Chondrocyte (in vitro differentiated cells): ENCODE results near the gene FHIT. TPM values are rescaled to one million over a fixed set of nuclear protein-coding genes. Genes with fewer than 3 reads are reported as not detected.

Source experiments
- DNase-seq: peaks from one replicate; pipeline ENCODE4 v3.0.0; 2021; ENCODE audit warnings: mixed read lengths, low spot score
- H3K27ac Mint-ChIP-seq: one replicate; pipeline ENCODE4 v1.8.0; 2021; ENCODE audit warnings: mild to moderate bottlenecking, moderate library complexity, mixed read lengths; ENCODE audit not compliant: unreplicated experiment
- H3K27me3 Mint-ChIP-seq: 2 replicates; pipeline ENCODE4 v1.8.0; 2021; ENCODE audit warnings: low read depth, mixed read lengths
- H3K36me3 Mint-ChIP-seq: 2 replicates; pipeline ENCODE4 v1.8.0; 2021; ENCODE audit warnings: low read depth, mixed read lengths
- H3K4me1 Mint-ChIP-seq: 2 replicates; pipeline ENCODE4 v1.8.0; 2021; ENCODE audit warnings: low read depth, mild to moderate bottlenecking, mixed read lengths
- H3K4me3 Mint-ChIP-seq: one replicate; pipeline ENCODE4 v1.8.0; 2021; ENCODE audit warnings: mild to moderate bottlenecking, moderate library complexity, mixed read lengths; ENCODE audit not compliant: unreplicated experiment
- H3K9me3 Mint-ChIP-seq: 2 replicates; pipeline ENCODE4 v1.8.0; 2021; ENCODE audit warnings: low read depth, mixed read lengths
- total RNA-seq: library from RNA; stranded (reverse); gene quantifications from 3 replicates; pipeline ENCODE4 v1.2.1, GENCODE V29; 2021
- TF ChIP-seq, protein P1 (sequence below): fragments of 200-600 bp; sonication (generic); IDR thresholded peaks from 2 replicates; pipeline ENCODE4 v1.5.0; 2021; ENCODE audit warnings: antibody characterized with exemption, mild to moderate bottlenecking, moderate library complexity

FHIT gene
- total RNA-seq, 1 donor from 2014 or later = 3.8 TPM

DNA sequence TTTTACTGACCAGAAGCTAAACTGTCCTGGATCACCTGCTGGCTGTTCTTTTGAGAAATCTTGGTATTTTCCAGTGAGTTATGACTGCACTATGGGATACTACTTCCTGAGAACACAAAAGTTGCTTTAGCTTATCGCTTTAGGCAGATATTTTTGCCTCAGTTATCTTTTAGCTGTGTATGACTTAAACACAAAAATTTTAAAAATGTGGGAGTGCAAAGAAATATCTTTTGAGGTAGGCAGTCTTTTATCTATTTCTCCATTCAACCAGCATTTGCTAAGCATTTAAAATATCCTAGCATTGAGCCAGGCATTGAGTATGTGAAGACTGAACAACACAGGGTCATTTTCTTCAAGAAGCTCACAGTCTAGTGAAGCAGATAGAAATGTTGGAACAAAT is 981.9 kb downstream of the FHIT start:
- no peaks in the 10 kb centered on the region for H3K9me3 Mint-ChIP-seq
- H3K4me1 Mint-ChIP-seq = peaks cover 7% of the 10 kb centered on the region
- H3K36me3 Mint-ChIP-seq = no peaks in the 10 kb centered on the region
- no peak for DNase-seq
- H3K4me3 Mint-ChIP-seq = no peak overlapping the region
- H3K27ac Mint-ChIP-seq = no peak overlapping the region
- H3K27me3 Mint-ChIP-seq = no peaks in the 10 kb centered on the region
- TF ChIP-seq, protein P1, sequence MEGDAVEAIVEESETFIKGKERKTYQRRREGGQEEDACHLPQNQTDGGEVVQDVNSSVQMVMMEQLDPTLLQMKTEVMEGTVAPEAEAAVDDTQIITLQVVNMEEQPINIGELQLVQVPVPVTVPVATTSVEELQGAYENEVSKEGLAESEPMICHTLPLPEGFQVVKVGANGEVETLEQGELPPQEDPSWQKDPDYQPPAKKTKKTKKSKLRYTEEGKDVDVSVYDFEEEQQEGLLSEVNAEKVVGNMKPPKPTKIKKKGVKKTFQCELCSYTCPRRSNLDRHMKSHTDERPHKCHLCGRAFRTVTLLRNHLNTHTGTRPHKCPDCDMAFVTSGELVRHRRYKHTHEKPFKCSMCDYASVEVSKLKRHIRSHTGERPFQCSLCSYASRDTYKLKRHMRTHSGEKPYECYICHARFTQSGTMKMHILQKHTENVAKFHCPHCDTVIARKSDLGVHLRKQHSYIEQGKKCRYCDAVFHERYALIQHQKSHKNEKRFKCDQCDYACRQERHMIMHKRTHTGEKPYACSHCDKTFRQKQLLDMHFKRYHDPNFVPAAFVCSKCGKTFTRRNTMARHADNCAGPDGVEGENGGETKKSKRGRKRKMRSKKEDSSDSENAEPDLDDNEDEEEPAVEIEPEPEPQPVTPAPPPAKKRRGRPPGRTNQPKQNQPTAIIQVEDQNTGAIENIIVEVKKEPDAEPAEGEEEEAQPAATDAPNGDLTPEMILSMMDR = no peak

DNA sequence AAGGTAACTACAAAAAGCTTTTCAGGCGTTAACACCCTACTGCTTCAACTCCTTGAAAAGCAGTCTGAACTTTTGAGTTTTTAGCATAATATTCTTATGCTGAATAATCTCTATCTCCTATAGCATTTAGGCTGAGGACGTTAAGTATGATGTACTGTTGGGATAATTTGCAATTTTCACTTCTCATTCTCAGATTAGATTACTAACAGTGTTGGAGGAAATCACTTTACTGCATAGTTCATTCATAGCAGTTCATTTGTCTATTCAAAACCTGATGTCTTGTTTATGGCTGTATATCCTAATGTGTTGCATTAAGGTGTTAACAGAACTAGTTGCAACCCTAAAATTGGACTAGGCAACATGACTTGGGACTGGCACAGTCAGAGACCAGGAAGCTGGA is 983.1 kb downstream of the FHIT start:
- Mint-ChIP-seq H3K27ac (no peak overlapping the region), H3K9me3 (peaks cover 3% of the 10 kb centered on the region), H3K27me3 (no peaks in the 10 kb centered on the region), H3K4me1 (peaks cover 6% of the 10 kb centered on the region), H3K36me3 (no peaks in the 10 kb centered on the region), H3K4me3 (no peak overlapping the region)
- DNase-seq = no peak
- TF ChIP-seq, protein P1 = no peak

DNA sequence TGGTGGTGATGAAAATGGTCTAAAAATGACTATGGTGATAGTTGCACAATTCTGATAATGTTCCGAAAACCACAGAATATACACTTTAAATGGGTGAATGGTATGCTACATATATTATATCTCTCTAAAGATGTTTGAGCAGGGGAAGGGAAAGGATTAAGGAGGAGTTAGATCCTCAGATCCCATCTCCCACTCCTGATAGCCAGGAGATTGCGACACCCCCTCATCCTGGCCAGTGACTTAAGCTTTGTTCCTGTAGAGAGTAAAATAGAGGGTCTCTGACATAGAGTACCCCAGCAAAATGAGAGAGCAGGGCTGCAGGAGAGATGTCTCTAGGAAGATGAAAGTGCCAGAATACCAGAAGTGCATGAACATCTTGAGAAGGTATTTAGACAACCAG is 984.8 kb downstream of the FHIT start:
- no peak overlapping the region for H3K4me3 Mint-ChIP-seq
- H3K9me3 Mint-ChIP-seq = peaks cover 7% of the 10 kb centered on the region
- TF ChIP-seq, protein P1 = no peak
- H3K27ac Mint-ChIP-seq = no peak overlapping the region
- DNase-seq = no peak
- peaks cover 6% of the 10 kb centered on the region for H3K4me1 Mint-ChIP-seq
- H3K36me3 Mint-ChIP-seq = no peaks in the 10 kb centered on the region
- H3K27me3 Mint-ChIP-seq = no peaks in the 10 kb centered on the region

DNA sequence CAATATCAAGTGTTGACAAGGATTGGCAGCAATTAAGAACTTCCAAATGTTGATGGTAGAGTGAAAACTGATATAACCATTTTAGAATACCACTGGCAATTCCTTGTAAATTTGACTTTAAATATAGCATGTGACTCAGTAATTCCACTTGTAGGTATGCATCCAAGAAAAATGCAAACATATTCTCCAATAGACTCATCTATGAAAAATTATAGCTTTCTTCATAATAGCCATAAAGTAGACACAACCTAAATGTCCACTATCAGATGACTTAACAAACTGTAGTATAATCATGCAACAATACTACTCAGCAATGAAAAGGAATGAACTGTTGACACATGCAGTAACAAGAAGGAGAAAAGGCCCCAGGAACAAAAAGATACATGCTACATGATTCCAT is 988.1 kb downstream of the FHIT start:
- H3K4me1 Mint-ChIP-seq = peaks cover 4% of the 10 kb centered on the region
- H3K27ac Mint-ChIP-seq = no peak overlapping the region
- H3K4me3 Mint-ChIP-seq = no peak overlapping the region
- no peak for DNase-seq
- peaks cover 7% of the 10 kb centered on the region for H3K9me3 Mint-ChIP-seq
- TF ChIP-seq, protein P1 = no peak
- H3K27me3 Mint-ChIP-seq = no peaks in the 10 kb centered on the region
- no peaks in the 10 kb centered on the region for H3K36me3 Mint-ChIP-seq

DNA sequence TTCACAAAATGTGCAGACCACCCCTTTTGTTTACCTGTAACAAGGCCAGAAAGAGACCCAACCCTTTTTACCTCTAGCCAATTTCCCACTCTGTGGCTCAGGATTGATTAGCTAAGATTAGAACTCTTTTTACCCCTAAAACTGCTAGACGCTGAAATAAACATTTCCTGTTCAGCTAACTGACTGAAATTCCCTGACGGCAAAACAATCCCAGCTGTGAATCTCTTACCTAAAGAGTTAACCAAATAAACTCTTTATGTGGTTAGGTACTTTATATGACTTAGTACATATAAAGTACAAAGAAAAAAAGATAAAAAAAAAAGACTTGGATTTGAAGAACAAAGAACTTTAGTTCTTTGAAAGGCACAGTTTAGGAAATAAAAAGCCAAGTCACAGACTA is 988.7 kb downstream of the FHIT start:
- Mint-ChIP-seq H3K27me3 (no peaks in the 10 kb centered on the region), H3K27ac (no peak overlapping the region), H3K4me1 (peaks cover 4% of the 10 kb centered on the region), H3K4me3 (no peak overlapping the region), H3K36me3 (no peaks in the 10 kb centered on the region), H3K9me3 (peaks cover 7% of the 10 kb centered on the region)
- TF ChIP-seq, protein P1 = no peak
- no peak for DNase-seq
